ENCODE measurements around the gene EOGT.

EOGT gene

DNA sequence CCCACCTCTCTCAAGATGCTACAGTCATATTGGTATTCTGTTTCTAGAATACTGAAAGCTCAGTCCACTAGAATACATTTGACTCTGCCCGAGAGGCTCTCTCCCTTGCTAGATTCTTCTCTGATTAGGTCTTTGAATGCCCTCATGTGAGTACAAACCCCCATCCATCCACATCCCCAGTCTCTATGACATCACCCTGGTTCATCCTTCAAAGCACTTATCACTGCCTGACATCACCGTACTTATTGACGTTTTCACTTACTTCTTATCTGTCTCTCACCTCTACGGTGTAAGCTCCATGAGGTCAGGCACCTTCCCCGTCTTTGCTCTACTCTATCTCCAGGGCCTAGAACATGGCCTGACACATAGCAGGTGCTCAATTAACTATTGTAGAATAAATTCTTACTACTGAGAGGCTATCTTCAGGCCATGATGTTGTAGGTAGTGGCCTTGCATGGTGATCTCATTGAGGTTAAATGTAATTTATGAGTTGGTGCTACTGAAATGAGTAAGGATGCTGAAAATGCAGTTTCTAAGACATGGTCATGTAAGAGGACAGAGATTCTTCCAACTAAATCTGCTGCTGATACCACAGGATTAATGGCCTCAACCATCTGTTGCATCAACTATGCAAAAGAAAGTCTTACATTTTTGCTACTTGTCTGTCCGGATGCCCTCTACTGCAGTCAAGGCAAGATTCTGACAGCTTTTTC lies 26.8 kb downstream of the EOGT start:
- DNase-seq (ENCODE audit: low read depth) = no peak
- no peak overlapping the region for H3K4me3 ChIP-seq (replicated peaks; ENCODE audit: low read depth, low read length)
- TF ChIP-seq, protein P1, sequence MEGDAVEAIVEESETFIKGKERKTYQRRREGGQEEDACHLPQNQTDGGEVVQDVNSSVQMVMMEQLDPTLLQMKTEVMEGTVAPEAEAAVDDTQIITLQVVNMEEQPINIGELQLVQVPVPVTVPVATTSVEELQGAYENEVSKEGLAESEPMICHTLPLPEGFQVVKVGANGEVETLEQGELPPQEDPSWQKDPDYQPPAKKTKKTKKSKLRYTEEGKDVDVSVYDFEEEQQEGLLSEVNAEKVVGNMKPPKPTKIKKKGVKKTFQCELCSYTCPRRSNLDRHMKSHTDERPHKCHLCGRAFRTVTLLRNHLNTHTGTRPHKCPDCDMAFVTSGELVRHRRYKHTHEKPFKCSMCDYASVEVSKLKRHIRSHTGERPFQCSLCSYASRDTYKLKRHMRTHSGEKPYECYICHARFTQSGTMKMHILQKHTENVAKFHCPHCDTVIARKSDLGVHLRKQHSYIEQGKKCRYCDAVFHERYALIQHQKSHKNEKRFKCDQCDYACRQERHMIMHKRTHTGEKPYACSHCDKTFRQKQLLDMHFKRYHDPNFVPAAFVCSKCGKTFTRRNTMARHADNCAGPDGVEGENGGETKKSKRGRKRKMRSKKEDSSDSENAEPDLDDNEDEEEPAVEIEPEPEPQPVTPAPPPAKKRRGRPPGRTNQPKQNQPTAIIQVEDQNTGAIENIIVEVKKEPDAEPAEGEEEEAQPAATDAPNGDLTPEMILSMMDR (IDR thresholded peaks at IDR 0.05; ENCODE audit: low read length, missing control alignments) = no peak

GRCh38 chr3:68985146-68985790 lies 28.2 kb downstream of the EOGT start:
- DNase-seq (ENCODE audit: low read depth) = no peak
- no peak overlapping the region for H3K4me3 ChIP-seq (replicated peaks; ENCODE audit: low read depth, low read length)
- TF ChIP-seq, protein P1 (IDR thresholded peaks at IDR 0.05; ENCODE audit: low read length, missing control alignments) = no peak

GRCh38 chr3:68984011-68984530 lies 29.4 kb downstream of the EOGT start:
- DNase-seq (ENCODE audit: low read depth) = no peak
- TF ChIP-seq, protein P1 (IDR thresholded peaks at IDR 0.05; ENCODE audit: low read length, missing control alignments) = no peak
- no peak overlapping the region for H3K4me3 ChIP-seq (replicated peaks; ENCODE audit: low read depth, low read length)

GRCh38 chr3:68977486-68978167 lies 35.9 kb downstream of the EOGT start:
- DNase-seq (ENCODE audit: low read depth) = no peak
- no peak overlapping the region for H3K4me3 ChIP-seq (replicated peaks; ENCODE audit: low read depth, low read length)
- TF ChIP-seq, protein P1 (IDR thresholded peaks at IDR 0.05; ENCODE audit: low read length, missing control alignments) = no peak

DNA sequence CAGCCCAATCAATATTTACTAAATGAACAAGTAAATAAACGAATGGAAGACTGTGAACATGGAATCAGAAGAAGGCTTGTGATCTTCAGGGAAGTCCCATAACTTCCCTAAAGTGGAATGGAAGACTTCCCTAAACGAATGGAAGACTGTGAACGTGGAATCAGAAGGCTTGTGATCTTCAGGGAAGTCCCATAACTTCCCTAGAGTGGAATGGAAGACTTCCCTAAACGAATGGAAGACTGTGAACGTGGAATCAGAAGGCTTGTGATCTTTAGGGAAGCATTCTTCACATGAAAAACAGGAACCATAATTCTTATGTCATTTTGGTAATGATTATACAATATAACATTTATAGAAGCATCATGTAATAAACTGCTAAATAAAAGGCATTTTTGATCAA lies 38.8 kb downstream of the EOGT start:
- TF ChIP-seq, protein P1 (IDR thresholded peaks at IDR 0.05; ENCODE audit: low read length, missing control alignments) = no peak
- DNase-seq (ENCODE audit: low read depth) = no peak
- H3K4me3 ChIP-seq (replicated peaks; ENCODE audit: low read depth, low read length) = no peak overlapping the region

- no peak overlapping the region for H3K4me3 ChIP-seq (replicated peaks; ENCODE audit: low read depth, low read length)
- TF ChIP-seq, protein P1 (IDR thresholded peaks at IDR 0.05; ENCODE audit: low read length, missing control alignments) = no peak
- no peak for DNase-seq (ENCODE audit: low read depth)
Observed at GRCh38 chr3:68973639-68974038, 39.8 kb downstream of the EOGT start.
